BJ (cell line): Measurements from ENCODE around the gene EHBP1. TPM values are rescaled to one million over a fixed set of nuclear protein-coding genes. Genes with fewer than 3 reads are reported as not detected.

Experiments
- CTCF ChIA-PET: fragments of 350-600 bp; formaldehyde crosslinking; extraction: SDS; loops from one replicate; lab custom pipeline; 2021; ENCODE audit warnings: antibody characterized with exemption, inconsistent platforms; lab: Yijun Ruan, JAX
- POLR2A ChIA-PET: fragments of 300-600 bp; sonication (Branson Sonifier 250); formaldehyde crosslinking; extraction: SDS; loops from one replicate; lab custom pipeline; 2021; ENCODE audit warnings: antibody characterized with exemption; lab: Charles Lee
- DNase-seq: peaks from one replicate; pipeline ENCODE4 v3.0.0-alpha.2; 2011; ENCODE audit warnings: low read depth
- H3K27me3 ChIP-seq: 2 replicates; pipeline ENCODE4 v1.6.0; 2011; ENCODE audit warnings: low read length; ENCODE audit not compliant: control insufficient read depth, insufficient read depth
- H3K36me3 ChIP-seq: 2 replicates; pipeline ENCODE4 v1.5.1; 2011; ENCODE audit warnings: low read length; ENCODE audit not compliant: control insufficient read depth, insufficient read depth
- H3K4me3 ChIP-seq: 2 replicates; pipeline ENCODE4 v1.5.1; 2011; ENCODE audit warnings: low read depth, mild to moderate bottlenecking, control low read depth, low read length
- CTCF ChIP-seq: IDR thresholded peaks from 2 replicates; pipeline ENCODE4 v1.5.1; 2011; ENCODE audit warnings: low read depth, mild to moderate bottlenecking, control low read depth, inconsistent platforms, low read length, moderate library complexity; ENCODE audit not compliant: insufficient read depth
- polyA plus RNA-seq: library from polyadenylated mRNA; depleted of rRNA; stranded (reverse); fragments of >200 nt; gene quantifications from 2 replicates; pipeline ENCODE4 v1.2.3, GENCODE V29; 2011

EHBP1 gene
- polyA plus RNA-seq, 1 experiment, result 43.8 TPM

- TF ChIP-seq CTCF, result no peak
Measured at GRCh38 chr2:62972601-62973000, 267.1 kb downstream of the EHBP1 start.

GRCh38 chr2:62974999-62975398 lies 269.5 kb downstream of the EHBP1 start:
- ChIA-PET POLR2A (no interaction called here), CTCF (interaction anchor here (1.2 kb wide), 1 partner anchor 8 kb away, joined by 4 read pairs; no protein-coding TSS in a partner anchor)
- no peak for TF ChIP-seq CTCF
- no peak overlapping the region for H3K4me3 ChIP-seq
- H3K36me3 ChIP-seq, result peaks cover 6% of the 10 kb centered on the region
- no peak for DNase-seq
- H3K27me3 ChIP-seq, result no peaks in the 10 kb centered on the region

More at GRCh38 chr2:62972601-62973000, 267.1 kb downstream of the EHBP1 start:
- peaks cover 3% of the 10 kb centered on the region; the same call in 1 of the 2 replicates for H3K36me3 ChIP-seq
- DNase-seq, result no peak
- POLR2A ChIA-PET, result no interaction called here
- H3K27me3 ChIP-seq, result no peaks in the 10 kb centered on the region
- H3K4me3 ChIP-seq, result no peak overlapping the region
- CTCF ChIA-PET, result interaction anchor here (0.6 kb wide), 1 partner anchor 129 kb away, joined by 3 read pairs; no protein-coding TSS in a partner anchor

- POLR2A ChIA-PET, result no interaction called here
- H3K36me3 ChIP-seq, result peaks cover 9% of the 10 kb centered on the region; the same call in 1 of the 2 replicates
- TF ChIP-seq CTCF, result no peak
Measured at GRCh38 chr2:62991605-62992004, 286.1 kb downstream of the EHBP1 start.

GRCh38 chr2:62992561-62992960 lies 287.0 kb downstream of the EHBP1 start:
- CTCF ChIA-PET, result no interaction called here

More at GRCh38 chr2:62991605-62992004, 286.1 kb downstream of the EHBP1 start:
- Histone ChIP-seq H3K27me3 (no peaks in the 10 kb centered on the region), H3K4me3 (no peak overlapping the region)
- CTCF ChIA-PET, result no interaction called here
- DNase-seq, result no peak

GRCh38 chr2:62994206-62994605 lies 288.7 kb downstream of the EHBP1 start:
- Histone ChIP-seq H3K27me3 (no peaks in the 10 kb centered on the region), H3K36me3 (peaks cover 8% of the 10 kb centered on the region; the same call in 1 of the 2 replicates), H3K4me3 (no peak overlapping the region)
- no peak for DNase-seq
- ChIA-PET POLR2A (no interaction called here), CTCF (no interaction called here)
- no peak for TF ChIP-seq CTCF

More at GRCh38 chr2:62992561-62992960, 287.0 kb downstream of the EHBP1 start:
- POLR2A ChIA-PET, result no interaction called here
- Histone ChIP-seq H3K4me3 (no peak overlapping the region), H3K27me3 (no peaks in the 10 kb centered on the region), H3K36me3 (peaks cover 9% of the 10 kb centered on the region; the same call in 1 of the 2 replicates)
- no peak for TF ChIP-seq CTCF
- DNase-seq, result no peak
